Left renal cortex interstitium (tissue), 4 donors: Measurements from ENCODE around the gene KIR3DL2. TPM values are rescaled to one million over a fixed set of nuclear protein-coding genes. Genes with fewer than 3 reads are reported as not detected.
"Not testable (repeated sequence)": the region's sequence is repeated elsewhere in the genome, so short reads cannot be mapped to it uniquely, and the experiment has no call there.

Experiments used
- DNase-seq, 4 donors: peaks; one replicate each; pipeline ENCODE4 v3.0.0-alpha.2; 2013; ENCODE audit warnings: low read depth in 4 of 4, low spot score in 2 of 4, missing footprints in 1 of 4
- polyA plus RNA-seq, 4 donors: library from polyadenylated mRNA; unstranded; fragments of 120-200 nt; gene quantifications; one replicate each; pipeline ENCODE4 v1.2.1, GENCODE V29; 2013; ENCODE audit not compliant: insufficient read length in 4 of 4

KIR3DL2 gene
- polyA plus RNA-seq, 4 donors, result not detected

DNA sequence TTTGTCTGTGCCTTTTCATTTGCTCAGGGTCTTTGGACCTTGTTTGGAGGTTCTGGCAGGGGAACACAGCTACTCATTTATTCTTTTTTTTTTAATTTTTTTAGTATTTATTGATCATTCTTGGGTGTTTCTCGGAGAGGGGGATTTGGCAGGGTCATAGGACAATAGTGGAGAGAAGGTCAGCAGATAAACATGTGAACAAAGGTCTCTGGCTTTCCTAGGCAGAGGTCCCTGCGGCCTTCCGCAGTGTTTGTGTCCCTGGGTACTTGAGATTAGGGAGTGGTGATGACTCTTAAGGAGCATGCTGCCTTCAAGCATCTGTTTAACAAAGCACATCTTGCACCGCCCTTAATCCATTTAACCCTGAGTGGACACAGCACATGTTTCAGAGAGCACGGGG is 57.7 kb downstream of the KIR3DL2 start:
- DNase-seq, result not testable (repeated sequence)

Other genes with a start within 250 kb of the KIR3DL2 start
- 1 to 10 TPM in 3 of 4 donors, under 1 TPM in 1; 0.82 to 1.7 (median 1.3) TPM for gene LILRB1, start 220.0 kb upstream of the KIR3DL2 start, polyA plus RNA-seq
- gene LILRB4, start 187.5 kb upstream of the KIR3DL2 start, polyA plus RNA-seq, result 1 to 10 TPM in 2 of 4 donors, under 1 TPM in 2; 0.54 to 1.3 (median 0.97) TPM
- gene KIR3DL3, start 126.0 kb upstream of the KIR3DL2 start, polyA plus RNA-seq, result not detected
- under 1 TPM in 1 of 4 donors, not detected in 3; 0.09 TPM for gene KIR2DL3, start 111.9 kb upstream of the KIR3DL2 start, polyA plus RNA-seq
- gene KIR2DL1, start 80.7 kb upstream of the KIR3DL2 start, polyA plus RNA-seq, result not detected
- not detected for gene KIR2DL4, start 46.8 kb upstream of the KIR3DL2 start, polyA plus RNA-seq
- gene KIR3DL1, start 34.0 kb upstream of the KIR3DL2 start, polyA plus RNA-seq, result not detected
- under 1 TPM in 2 of 4 donors, not detected in 2; 0.08 to 0.11 TPM for gene KIR2DS4, start 17.8 kb upstream of the KIR3DL2 start, polyA plus RNA-seq
- under 1 TPM in 3 of 4 donors, not detected in 1; 0.11 to 0.73 (median 0.38) TPM for gene FCAR, start 23.8 kb downstream of the KIR3DL2 start, polyA plus RNA-seq
- under 1 TPM in 3 of 4 donors, not detected in 1; 0.14 to 0.30 (median 0.21) TPM for gene NCR1, start 55.7 kb downstream of the KIR3DL2 start, polyA plus RNA-seq
- gene NLRP7, start 97.1 kb downstream of the KIR3DL2 start, polyA plus RNA-seq, result under 1 TPM in 2 of 4 donors, not detected in 2; 0.06 to 0.09 TPM
- gene NLRP2, start 115.9 kb downstream of the KIR3DL2 start, polyA plus RNA-seq, result 10 to 100 TPM in 3 of 4 donors, 1 to 10 TPM in 1; 4.7 to 30.3 (median 15.6) TPM
- 1 to 10 TPM in 1 of 4 donors, under 1 TPM in 3; 0.32 to 1.5 (median 0.62) TPM for gene GP6, start 187.8 kb downstream of the KIR3DL2 start, polyA plus RNA-seq
- gene RDH13, start 212.7 kb downstream of the KIR3DL2 start, polyA plus RNA-seq, result 10 to 100 TPM; 12.2 to 29.8 (median 23.9) TPM
- 10 to 100 TPM; 38.4 to 86.0 (median 63.3) TPM for gene EPS8L1, start 225.4 kb downstream of the KIR3DL2 start, polyA plus RNA-seq